ENCODE data around the gene AEBP1. TPM values are rescaled to one million over a fixed set of nuclear protein-coding genes. Genes with fewer than 3 reads are reported as not detected.

Gene AEBP1
- total RNA-seq, 2 donors from 2014 or later, result 39.2 to 51.9 TPM

- DNase-seq (no peak), ATAC-seq (no peak)
- Histone ChIP-seq H3K27ac (no peak overlapping the region), H3K9me3 (no peaks in the 10 kb centered on the region), H3K36me3 (replicated peaks in 1 of 2; ENCODE audit: insufficient read depth in 1 of 2, low read depth in 2 of 2) (no peaks in the 10 kb centered on the region), H3K27me3 (no peaks in the 10 kb centered on the region), H3K4me3 (no peak overlapping the region), H3K4me1 (no peaks in the 10 kb centered on the region)
- WGBS, 2 donors, result 70 to 89% methylated on average over 5 to 13 of the region's 14 CpGs
- intact Hi-C loops (cut with DNase I), result no loop called here
- TF ChIP-seq POLR2A (IDR thresholded peaks at IDR 0.05) (no peak), CTCF (IDR thresholded peaks at IDR 0.05) (no peak)
These were observed 35.3 kb downstream of the AEBP1 start for GRCh38 chr7:44139311-44140010.

- WGBS, 2 donors, result 71 to 78% methylated on average over 9 to 10 of the region's 10 CpGs
- H3K4me3 ChIP-seq, result no peak overlapping the region
- no peak for TF ChIP-seq POLR2A (IDR thresholded peaks at IDR 0.05)
- TF ChIP-seq CTCF (IDR thresholded peaks at IDR 0.05), result no peak
- no peaks in the 10 kb centered on the region for H3K9me3 ChIP-seq
- intact Hi-C loops (cut with DNase I), result no loop called here
- no peaks in the 10 kb centered on the region for H3K4me1 ChIP-seq
- ATAC-seq (no peak), DNase-seq (no peak)
- no peak overlapping the region for H3K27ac ChIP-seq
- no peaks in the 10 kb centered on the region for H3K27me3 ChIP-seq
- no peaks in the 10 kb centered on the region for H3K36me3 ChIP-seq (replicated peaks in 1 of 2; ENCODE audit: insufficient read depth in 1 of 2, low read depth in 2 of 2)
These were observed 36.2 kb downstream of the AEBP1 start for GRCh38 chr7:44140341-44140740.

GRCh38 chr7:44141221-44141850, 37.2 kb downstream of the AEBP1 start, which contains the start of gene MYL7:
Gene MYL7, minus strand, starts transcription at chr7:44141332. Its CDS starts 27 bp downstream, at chr7:44141305.
- 66 to 77% methylated on average over 5 to 6 of the region's 6 CpGs for WGBS, 2 donors
- Histone ChIP-seq H3K9me3 (no peaks in the 10 kb centered on the region), H3K36me3 (replicated peaks in 1 of 2; ENCODE audit: insufficient read depth in 1 of 2, low read depth in 2 of 2) (no peaks in the 10 kb centered on the region), H3K27ac (no peak within 1 kb of the TSS), H3K4me3 (no peak within 1 kb of the TSS), H3K27me3 (no peaks in the 10 kb centered on the region), H3K4me1 (peaks cover 6% of the 10 kb centered on the region)
- intact Hi-C loops (cut with DNase I), result no loop called here
- no peak for TF ChIP-seq POLR2A (IDR thresholded peaks at IDR 0.05)
- no peak for TF ChIP-seq CTCF (IDR thresholded peaks at IDR 0.05)
- ATAC-seq (no peak), DNase-seq (no peak)

- H3K4me3 ChIP-seq, result no peak overlapping the region
- peaks cover 13% of the 10 kb centered on the region for H3K4me1 ChIP-seq
- H3K27ac ChIP-seq, result no peak overlapping the region
- no peaks in the 10 kb centered on the region for H3K27me3 ChIP-seq
- ATAC-seq, result no peak
- intact Hi-C loops (cut with DNase I), result no loop called here
- TF ChIP-seq CTCF (IDR thresholded peaks at IDR 0.05) (no peak), POLR2A (IDR thresholded peaks at IDR 0.05) (no peak)
- 93% methylated on average over 3 to 4 of the region's 4 CpGs for WGBS, 2 donors
- no peaks in the 10 kb centered on the region for H3K9me3 ChIP-seq
- no peak for DNase-seq
- H3K36me3 ChIP-seq (replicated peaks in 1 of 2; ENCODE audit: insufficient read depth in 1 of 2, low read depth in 2 of 2), result no peaks in the 10 kb centered on the region
These were observed 37.9 kb downstream of the AEBP1 start for GRCh38 chr7:44142028-44142427.
